Measurements from ENCODE around the gene TMEM62.

DNA sequence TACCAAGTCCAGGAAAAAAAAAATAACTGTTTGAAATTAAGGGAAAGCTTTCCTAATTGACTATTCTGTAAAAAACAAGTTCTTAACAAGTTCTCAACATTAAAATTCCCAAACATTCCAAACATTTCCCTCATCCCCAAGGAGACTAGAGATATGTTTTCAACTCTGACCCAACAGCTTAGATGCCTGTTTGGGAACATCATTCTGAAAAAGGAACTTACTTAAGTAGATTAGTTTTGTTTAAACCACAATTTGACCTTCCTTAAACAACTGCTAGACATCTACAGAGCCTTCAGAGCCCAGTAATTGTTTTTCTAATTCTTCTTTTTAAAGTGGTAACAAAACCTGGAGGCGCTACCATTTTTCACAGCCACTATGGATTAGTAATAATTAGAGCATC is 40.4 kb upstream of the TMEM62 start:
- TF ChIP-seq PBX3 (IDR thresholded peaks at IDR 0.05; ENCODE audit: insufficient replicate concordance, low read depth, low read length) = no peak
- TF ChIP-seq POLR2A (IDR thresholded peaks at IDR 0.05; ENCODE audit: low read depth, low read length) = no peak
- no peak for TF ChIP-seq RCOR1 (conservative IDR thresholded peaks at IDR 0.05; ENCODE audit: low read depth, low read length)

Measured in GM12878 (cell line).